GM12874 (cell line): Measurements from ENCODE around the gene SLC17A7.

Experiments
- CTCF ChIP-seq: IDR thresholded peaks from 2 replicates; pipeline ENCODE4 v1.5.1; 2011; ENCODE audit warnings: low read depth, mild to moderate bottlenecking, control low read depth, low read length, moderate library complexity; ENCODE audit not compliant: insufficient read depth

SLC17A7 gene

GRCh38 chr19:49438261-49438660, 3.1 kb downstream of the SLC17A7 start:
- TF ChIP-seq CTCF = no peak

- TF ChIP-seq CTCF = no peak
Observed at GRCh38 chr19:49437231-49437630, 4.1 kb downstream of the SLC17A7 start.

DNA sequence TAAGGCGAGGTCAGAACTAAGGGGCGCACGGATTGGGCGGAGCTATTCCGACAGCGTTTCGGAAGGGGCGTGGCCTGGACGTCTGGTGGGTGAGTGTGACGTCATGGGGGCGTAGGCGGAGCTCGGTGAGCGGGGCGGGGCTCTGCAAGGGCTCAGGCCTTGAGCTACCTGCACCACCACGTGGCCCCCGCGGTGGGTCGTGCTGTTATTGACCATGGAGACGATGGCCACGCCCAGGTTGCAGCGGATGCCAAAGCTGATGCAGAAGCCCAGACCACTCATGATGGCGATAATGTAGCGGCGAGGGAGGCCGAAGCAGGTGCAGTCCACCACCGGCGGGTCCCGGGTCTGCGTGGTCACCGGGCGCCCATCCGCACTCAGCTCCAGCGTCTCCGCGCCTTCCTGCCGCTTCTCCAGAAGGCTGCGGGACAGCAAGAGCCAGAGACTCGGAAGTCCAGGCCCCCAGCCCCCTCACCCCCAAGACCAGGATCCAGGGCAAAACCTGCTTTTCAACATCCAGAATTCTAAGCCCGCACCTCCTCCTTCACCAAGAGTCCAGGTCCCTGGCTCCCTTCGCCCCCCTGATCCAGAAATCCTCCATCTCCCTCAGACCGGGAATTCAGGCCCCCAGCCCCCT, 4.8 kb downstream of the SLC17A7 start:
- no peak for TF ChIP-seq CTCF

DNA sequence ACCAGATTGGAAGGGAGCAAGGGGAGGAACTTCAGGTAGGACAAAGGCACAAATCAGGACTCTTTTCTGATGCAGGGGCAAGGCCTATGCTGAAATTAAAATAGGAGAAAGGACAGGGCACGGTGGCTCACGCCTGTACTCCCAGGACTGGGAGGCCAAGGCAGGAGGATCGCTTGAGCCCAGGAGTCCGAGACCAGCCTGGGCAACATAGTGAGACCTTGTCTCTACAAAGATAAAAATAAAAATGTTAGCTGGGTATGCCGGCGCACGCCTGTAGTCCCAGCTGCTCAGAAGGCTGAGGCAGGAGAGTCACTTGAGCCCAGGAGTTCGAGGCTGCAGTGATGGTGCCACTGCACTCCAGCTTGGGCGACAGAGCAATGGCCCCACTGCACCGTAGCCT, 5.7 kb downstream of the SLC17A7 start:
- TF ChIP-seq CTCF = no peak

GRCh38 chr19:49434907-49435583, 6.3 kb downstream of the SLC17A7 start:
- no peak for TF ChIP-seq CTCF

DNA sequence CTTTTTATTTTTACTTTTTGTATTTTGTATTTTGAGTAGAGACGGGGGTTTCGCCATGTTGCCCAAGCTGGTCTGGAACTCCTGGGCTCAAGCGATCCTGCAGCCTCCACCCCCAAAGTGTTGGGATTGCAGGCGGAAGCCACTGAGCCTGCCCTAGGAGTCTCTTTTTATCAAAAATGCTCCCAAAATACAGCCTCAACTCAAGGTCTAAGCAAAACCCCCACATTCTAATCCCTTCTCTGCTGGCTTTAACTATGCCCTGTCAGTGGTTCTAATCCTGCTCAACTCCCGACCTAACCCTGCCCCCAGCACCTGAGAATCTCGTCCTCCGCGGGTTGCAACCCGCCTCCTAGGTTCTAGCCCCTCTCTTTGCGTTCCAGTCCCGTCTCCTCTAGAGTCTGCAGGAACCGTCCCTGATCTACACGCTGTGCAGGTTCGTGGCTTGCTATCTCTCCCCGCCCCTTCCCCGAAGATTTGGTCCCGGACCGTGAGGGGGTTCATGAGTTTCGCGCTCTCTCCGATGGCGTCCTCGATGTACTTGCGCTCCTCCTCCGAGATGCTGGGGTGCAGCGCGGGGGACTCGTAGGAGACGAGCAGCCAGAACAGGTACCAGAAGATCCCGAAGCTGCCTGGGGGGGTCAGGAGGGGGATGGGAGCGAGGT, 8.0 kb downstream of the SLC17A7 start:
- no peak for TF ChIP-seq CTCF

DNA sequence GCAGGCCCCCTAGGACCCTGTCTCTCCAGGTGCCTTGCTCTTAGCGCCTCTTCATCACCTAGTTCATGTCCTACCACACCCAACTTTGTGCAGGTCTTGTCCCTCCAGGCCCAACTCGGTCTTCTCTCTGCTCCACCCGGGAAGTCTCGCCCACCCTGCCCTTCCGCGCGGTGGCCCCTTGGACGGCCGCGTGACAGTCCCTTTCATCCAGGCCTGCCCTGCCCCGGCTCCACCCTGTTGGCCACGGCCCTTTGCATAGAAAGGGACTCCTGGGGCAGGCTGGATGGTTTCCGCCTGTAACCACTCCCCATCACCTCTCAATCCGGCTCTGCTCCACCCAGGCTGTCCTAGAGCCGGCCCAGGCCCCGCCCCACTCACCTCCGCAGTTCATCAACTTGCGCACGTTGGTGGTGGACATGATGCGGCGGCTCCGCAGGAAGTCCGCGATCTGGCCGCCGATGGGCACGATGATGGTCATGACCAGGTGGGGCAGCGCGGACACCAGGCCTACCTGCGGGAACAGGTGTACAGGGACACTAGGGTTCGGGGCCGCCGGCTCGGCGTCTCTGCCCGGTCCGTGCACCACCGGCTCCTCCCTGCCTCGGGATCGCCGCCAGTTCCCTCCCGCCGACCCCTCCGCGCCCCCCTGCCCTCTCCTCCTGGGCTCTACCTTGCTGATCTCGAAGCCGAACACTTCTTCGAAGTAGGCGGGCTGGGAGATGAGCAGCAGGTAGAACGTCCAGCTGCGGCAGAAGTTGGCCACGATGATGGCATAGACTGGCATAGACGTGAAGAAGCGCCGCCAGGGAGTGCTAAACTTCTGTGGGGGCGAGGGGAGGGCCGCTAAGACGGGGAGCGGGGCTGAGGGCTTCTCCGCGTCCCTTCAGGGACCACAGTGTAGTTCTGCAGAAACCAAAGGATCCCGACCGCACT, 8.9 kb downstream of the SLC17A7 start:
- TF ChIP-seq CTCF = no peak
